ENCODE results near the gene PACRG.

PACRG gene

DNA sequence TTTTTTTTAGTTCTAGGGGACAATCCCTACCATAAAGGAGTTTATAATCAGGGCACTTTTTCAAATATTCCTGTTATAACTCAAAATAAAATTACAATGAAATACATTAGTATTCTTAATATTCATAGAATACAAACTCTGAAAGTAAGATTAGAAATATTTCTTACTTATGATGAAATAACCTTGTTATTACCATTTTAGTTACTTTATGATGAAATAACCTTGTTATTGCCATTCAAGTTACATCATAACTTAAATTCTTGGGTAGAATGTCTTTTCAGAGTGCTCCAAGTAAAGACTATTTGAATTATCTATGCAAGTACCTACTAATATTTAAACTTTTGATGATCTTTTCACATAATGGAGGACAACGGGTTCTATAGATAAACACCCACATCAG lies 43.2 kb downstream of the PACRG start:
- TF ChIP-seq OSR1 (CRISPR knock-in tag; IDR thresholded peaks at IDR 0.05) (no peak), GLIS3 (CRISPR knock-in tag; IDR thresholded peaks at IDR 0.05) (no peak), ZFP30 (CRISPR knock-in tag; IDR thresholded peaks at IDR 0.05) (no peak), TCF4 (CRISPR knock-in tag; IDR thresholded peaks at IDR 0.05; ENCODE audit: borderline replicate concordance) (no peak), ZNF565 (CRISPR knock-in tag; conservative IDR thresholded peaks at IDR 0.05; ENCODE audit: low read depth) (no peak), CSDC2 (CRISPR knock-in tag; IDR thresholded peaks at IDR 0.05) (no peak), BACH2 (CRISPR knock-in tag; IDR thresholded peaks at IDR 0.05; ENCODE audit: borderline replicate concordance) (no peak), ZNF70 (CRISPR knock-in tag; IDR thresholded peaks at IDR 0.05) (no peak), ESRRG (CRISPR knock-in tag; IDR thresholded peaks at IDR 0.05) (no peak), ZNF8 (CRISPR knock-in tag; IDR thresholded peaks at IDR 0.05) (no peak), TOX (CRISPR knock-in tag; IDR thresholded peaks at IDR 0.05; ENCODE audit: borderline replicate concordance) (no peak), SNAI2 (CRISPR knock-in tag; IDR thresholded peaks at IDR 0.05) (no peak), RARB (CRISPR knock-in tag; IDR thresholded peaks at IDR 0.05) (no peak)
- TF ChIP-seq, protein P1, sequence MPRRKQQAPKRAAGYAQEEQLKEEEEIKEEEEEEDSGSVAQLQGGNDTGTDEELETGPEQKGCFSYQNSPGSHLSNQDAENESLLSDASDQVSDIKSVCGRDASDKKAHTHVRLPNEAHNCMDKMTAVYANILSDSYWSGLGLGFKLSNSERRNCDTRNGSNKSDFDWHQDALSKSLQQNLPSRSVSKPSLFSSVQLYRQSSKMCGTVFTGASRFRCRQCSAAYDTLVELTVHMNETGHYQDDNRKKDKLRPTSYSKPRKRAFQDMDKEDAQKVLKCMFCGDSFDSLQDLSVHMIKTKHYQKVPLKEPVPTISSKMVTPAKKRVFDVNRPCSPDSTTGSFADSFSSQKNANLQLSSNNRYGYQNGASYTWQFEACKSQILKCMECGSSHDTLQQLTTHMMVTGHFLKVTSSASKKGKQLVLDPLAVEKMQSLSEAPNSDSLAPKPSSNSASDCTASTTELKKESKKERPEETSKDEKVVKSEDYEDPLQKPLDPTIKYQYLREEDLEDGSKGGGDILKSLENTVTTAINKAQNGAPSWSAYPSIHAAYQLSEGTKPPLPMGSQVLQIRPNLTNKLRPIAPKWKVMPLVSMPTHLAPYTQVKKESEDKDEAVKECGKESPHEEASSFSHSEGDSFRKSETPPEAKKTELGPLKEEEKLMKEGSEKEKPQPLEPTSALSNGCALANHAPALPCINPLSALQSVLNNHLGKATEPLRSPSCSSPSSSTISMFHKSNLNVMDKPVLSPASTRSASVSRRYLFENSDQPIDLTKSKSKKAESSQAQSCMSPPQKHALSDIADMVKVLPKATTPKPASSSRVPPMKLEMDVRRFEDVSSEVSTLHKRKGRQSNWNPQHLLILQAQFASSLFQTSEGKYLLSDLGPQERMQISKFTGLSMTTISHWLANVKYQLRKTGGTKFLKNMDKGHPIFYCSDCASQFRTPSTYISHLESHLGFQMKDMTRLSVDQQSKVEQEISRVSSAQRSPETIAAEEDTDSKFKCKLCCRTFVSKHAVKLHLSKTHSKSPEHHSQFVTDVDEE (CRISPR knock-in tag; IDR thresholded peaks at IDR 0.05) = no peak
- TF ChIP-seq, protein P2, sequence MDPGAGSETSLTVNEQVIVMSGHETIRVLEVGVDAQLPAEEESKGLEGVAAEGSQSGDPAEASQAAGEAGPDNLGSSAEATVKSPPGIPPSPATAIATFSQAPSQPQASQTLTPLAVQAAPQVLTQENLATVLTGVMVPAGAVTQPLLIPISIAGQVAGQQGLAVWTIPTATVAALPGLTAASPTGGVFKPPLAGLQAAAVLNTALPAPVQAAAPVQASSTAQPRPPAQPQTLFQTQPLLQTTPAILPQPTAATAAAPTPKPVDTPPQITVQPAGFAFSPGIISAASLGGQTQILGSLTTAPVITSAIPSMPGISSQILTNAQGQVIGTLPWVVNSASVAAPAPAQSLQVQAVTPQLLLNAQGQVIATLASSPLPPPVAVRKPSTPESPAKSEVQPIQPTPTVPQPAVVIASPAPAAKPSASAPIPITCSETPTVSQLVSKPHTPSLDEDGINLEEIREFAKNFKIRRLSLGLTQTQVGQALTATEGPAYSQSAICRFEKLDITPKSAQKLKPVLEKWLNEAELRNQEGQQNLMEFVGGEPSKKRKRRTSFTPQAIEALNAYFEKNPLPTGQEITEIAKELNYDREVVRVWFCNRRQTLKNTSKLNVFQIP (CRISPR knock-in tag; IDR thresholded peaks at IDR 0.05; ENCODE audit: borderline replicate concordance, low read depth) = no peak
- no peak for ATAC-seq

DNA sequence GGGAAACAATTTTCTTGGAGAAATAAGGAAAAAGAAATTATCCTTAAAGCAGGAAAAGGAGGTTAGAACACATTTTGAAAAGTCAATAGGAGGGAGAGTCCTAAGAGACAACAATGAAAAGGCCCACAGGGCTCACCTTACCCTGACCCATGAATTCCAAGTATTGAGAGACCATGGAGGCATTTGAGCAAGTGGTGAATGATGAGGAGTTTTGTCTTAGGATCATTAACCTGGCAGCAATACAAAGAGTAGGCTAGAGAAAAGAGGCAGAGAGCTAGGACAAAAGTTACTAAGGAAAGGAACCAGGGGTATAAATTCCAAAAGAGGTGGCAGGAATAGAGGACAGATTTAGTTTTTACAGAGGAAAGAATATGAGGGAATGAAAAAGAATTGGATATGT lies 44.7 kb downstream of the PACRG start:
- ATAC-seq = no peak
- TF ChIP-seq ZNF8 (CRISPR knock-in tag; IDR thresholded peaks at IDR 0.05) (no peak), ZNF70 (CRISPR knock-in tag; IDR thresholded peaks at IDR 0.05) (no peak), RARB (CRISPR knock-in tag; IDR thresholded peaks at IDR 0.05) (no peak), ESRRG (CRISPR knock-in tag; IDR thresholded peaks at IDR 0.05) (no peak), ZFP3 (CRISPR knock-in tag; IDR thresholded peaks at IDR 0.05) (no peak), OSR1 (CRISPR knock-in tag; IDR thresholded peaks at IDR 0.05) (no peak), ZNF565 (CRISPR knock-in tag; conservative IDR thresholded peaks at IDR 0.05; ENCODE audit: low read depth) (no peak), ZFP30 (CRISPR knock-in tag; IDR thresholded peaks at IDR 0.05) (no peak), GLIS3 (CRISPR knock-in tag; IDR thresholded peaks at IDR 0.05) (no peak), TOX (CRISPR knock-in tag; IDR thresholded peaks at IDR 0.05; ENCODE audit: borderline replicate concordance) (no peak)
- TF ChIP-seq, protein P3, sequence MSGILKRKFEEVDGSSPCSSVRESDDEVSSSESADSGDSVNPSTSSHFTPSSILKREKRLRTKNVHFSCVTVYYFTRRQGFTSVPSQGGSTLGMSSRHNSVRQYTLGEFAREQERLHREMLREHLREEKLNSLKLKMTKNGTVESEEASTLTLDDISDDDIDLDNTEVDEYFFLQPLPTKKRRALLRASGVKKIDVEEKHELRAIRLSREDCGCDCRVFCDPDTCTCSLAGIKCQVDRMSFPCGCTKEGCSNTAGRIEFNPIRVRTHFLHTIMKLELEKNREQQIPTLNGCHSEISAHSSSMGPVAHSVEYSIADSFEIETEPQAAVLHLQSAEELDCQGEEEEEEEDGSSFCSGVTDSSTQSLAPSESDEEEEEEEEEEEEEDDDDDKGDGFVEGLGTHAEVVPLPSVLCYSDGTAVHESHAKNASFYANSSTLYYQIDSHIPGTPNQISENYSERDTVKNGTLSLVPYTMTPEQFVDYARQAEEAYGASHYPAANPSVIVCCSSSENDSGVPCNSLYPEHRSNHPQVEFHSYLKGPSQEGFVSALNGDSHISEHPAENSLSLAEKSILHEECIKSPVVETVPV (CRISPR knock-in tag; IDR thresholded peaks at IDR 0.05) = no peak
- TF ChIP-seq, protein P4, sequence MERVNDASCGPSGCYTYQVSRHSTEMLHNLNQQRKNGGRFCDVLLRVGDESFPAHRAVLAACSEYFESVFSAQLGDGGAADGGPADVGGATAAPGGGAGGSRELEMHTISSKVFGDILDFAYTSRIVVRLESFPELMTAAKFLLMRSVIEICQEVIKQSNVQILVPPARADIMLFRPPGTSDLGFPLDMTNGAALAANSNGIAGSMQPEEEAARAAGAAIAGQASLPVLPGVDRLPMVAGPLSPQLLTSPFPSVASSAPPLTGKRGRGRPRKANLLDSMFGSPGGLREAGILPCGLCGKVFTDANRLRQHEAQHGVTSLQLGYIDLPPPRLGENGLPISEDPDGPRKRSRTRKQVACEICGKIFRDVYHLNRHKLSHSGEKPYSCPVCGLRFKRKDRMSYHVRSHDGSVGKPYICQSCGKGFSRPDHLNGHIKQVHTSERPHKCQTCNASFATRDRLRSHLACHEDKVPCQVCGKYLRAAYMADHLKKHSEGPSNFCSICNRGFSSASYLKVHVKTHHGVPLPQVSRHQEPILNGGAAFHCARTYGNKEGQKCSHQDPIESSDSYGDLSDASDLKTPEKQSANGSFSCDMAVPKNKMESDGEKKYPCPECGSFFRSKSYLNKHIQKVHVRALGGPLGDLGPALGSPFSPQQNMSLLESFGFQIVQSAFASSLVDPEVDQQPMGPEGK (CRISPR knock-in tag; IDR thresholded peaks at IDR 0.05; ENCODE audit: borderline replicate concordance) = no peak
- TF ChIP-seq, protein P5, sequence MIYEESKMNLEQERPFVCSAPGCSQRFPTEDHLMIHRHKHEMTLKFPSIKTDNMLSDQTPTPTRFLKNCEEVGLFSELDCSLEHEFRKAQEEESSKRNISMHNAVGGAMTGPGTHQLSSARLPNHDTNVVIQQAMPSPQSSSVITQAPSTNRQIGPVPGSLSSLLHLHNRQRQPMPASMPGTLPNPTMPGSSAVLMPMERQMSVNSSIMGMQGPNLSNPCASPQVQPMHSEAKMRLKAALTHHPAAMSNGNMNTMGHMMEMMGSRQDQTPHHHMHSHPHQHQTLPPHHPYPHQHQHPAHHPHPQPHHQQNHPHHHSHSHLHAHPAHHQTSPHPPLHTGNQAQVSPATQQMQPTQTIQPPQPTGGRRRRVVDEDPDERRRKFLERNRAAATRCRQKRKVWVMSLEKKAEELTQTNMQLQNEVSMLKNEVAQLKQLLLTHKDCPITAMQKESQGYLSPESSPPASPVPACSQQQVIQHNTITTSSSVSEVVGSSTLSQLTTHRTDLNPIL (CRISPR knock-in tag; IDR thresholded peaks at IDR 0.05; ENCODE audit: low read depth) = no peak
- TF ChIP-seq, protein P1 (CRISPR knock-in tag; IDR thresholded peaks at IDR 0.05) = no peak
